PFSK-1 (cell line): ENCODE data around the gene HNRNPU.

Source experiments
- FOXP2 ChIP-seq: optimal IDR thresholded peaks from 2 replicates; pipeline ENCODE3; 2011; ENCODE audit warnings: borderline replicate concordance, control low read depth, inconsistent platforms; ENCODE audit not compliant: insufficient read depth; ENCODE audit errors: extremely low read length, extremely low read depth
- POLR2AphosphoS5 ChIP-seq: IDR thresholded peaks from 2 replicates; pipeline ENCODE4 v1.6.1; 2012; ENCODE audit warnings: low read depth, mild to moderate bottlenecking, control low read depth, low read length, moderate library complexity
- REST ChIP-seq, 2 experiments: IDR thresholded peaks; 2 replicates each; pipeline versions ENCODE4 v1.6.1 to v1.8.0; 2011 to 2012; ENCODE audit warnings: low read depth in 2 of 2, low read length in 2 of 2, control low read depth in 1 of 2, inconsistent platforms in 1 of 2, mild to moderate bottlenecking in 1 of 2, moderate library complexity in 1 of 2; ENCODE audit not compliant: insufficient read depth in 1 of 2
- SIN3A ChIP-seq: IDR thresholded peaks from 2 replicates; pipeline ENCODE4 v1.6.1; 2012; ENCODE audit warnings: mild to moderate bottlenecking, low read length, moderate library complexity, borderline replicate concordance; ENCODE audit not compliant: insufficient read depth
- TAF1 ChIP-seq: IDR thresholded peaks from 2 replicates; pipeline ENCODE4 v1.6.1; 2012; ENCODE audit warnings: low read length, control low read depth, borderline replicate concordance; ENCODE audit not compliant: insufficient read depth

HNRNPU gene

DNA sequence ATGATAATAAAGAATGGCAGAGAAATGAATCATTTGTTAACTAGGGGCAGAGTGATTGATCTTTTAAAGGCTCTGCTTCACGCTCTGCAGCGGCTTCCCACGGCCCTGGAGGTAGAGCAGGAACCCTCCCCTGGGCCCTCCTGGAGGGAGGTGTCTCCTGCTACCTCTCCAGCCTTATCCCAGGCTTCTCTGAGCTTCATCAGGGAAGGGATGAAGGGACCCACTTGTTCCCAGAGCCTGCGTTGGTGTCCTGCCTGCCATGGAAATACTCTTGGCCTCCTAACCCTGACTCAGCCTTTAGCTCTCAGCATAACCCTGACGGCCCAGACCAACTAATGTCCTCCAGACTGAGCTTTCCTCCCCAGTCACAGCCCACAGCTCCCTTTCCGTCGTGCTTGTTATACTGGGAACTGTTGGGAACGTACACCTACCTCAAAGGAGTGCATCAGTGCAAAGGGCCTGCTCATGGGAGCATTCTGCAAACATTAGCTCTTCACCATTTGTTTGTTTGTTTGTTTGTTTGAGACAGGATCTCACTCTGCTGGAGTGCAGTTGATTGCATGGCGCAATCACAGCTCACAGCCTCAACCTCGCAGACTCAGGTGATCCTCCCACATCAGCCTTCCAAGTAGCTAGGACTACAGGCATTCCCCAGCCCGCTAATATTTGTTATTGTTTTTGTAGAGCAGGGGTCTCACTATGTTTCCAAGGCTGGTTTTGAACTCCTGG lies 17.4 kb upstream of the HNRNPU start:
- no peak for TF ChIP-seq SIN3A
- TF ChIP-seq REST (IDR thresholded peaks at IDR 0.05; ENCODE audit: insufficient read depth in 1 of 2, low read depth in 2 of 2, low read length in 2 of 2) = no peak
- TF ChIP-seq TAF1 = no peak
- no peak for TF ChIP-seq POLR2AphosphoS5
- no peak for TF ChIP-seq FOXP2

DNA sequence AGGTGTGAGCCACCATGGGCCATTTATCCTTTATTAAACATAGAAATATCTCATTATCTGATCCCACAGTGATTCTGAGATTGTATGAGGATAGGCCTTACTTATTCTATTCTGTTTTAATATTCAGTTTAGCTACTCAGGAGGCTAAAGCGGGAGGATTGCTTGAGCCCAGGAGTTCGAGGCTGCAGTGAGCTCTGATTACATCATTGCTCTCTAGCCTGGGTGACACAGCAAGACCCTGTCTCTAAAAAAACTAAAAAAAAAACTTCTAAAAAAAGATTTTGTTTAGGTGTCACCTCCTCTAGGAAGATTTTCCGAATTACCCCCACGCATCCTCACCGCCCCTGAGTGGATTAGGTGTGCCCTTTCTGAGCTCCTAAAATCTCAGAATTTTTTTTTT lies 14.3 kb upstream of the HNRNPU start:
- TF ChIP-seq POLR2AphosphoS5 (no peak), FOXP2 (no peak), REST (IDR thresholded peaks at IDR 0.05; ENCODE audit: insufficient read depth in 1 of 2, low read depth in 2 of 2, low read length in 2 of 2) (no peak), SIN3A (no peak)

- no peak for TF ChIP-seq REST (IDR thresholded peaks at IDR 0.05; ENCODE audit: insufficient read depth in 1 of 2, low read depth in 2 of 2, low read length in 2 of 2)
- TF ChIP-seq TAF1 = no peak
- no peak for TF ChIP-seq POLR2AphosphoS5
- TF ChIP-seq SIN3A = no peak
- no peak for TF ChIP-seq FOXP2
These were observed 12.0 kb upstream of the HNRNPU start for GRCh38 chr1:244876228-244876910.

DNA sequence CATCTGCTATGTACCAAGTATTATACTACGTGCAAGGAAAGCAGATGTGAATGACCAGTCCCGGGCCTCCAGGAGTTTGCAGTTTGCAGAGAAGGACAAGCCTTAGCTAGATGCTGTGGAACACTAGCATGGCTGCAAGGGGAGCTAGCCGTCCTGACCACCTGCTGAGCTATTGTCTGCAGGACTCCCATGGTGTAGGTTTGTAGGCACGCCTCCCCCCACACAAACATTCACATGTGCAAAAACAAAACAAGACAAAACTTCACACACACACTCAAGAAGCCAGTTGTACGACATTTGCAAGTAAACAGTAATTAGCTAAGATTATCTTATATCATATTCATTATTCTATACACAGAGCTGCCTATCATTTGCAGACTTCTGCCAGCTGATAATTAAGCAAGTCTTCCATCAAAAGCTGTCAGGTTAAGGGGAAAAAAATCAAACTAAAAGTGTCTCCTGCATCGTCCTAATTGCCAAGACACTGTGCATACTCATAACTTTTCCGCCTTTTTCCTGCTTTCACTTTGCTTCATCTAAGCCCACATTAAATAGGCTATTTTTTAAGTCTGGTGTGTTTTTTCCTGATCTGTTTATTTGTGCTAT lies 10.7 kb upstream of the HNRNPU start:
- no peak for TF ChIP-seq POLR2AphosphoS5
- no peak for TF ChIP-seq REST (IDR thresholded peaks at IDR 0.05; ENCODE audit: insufficient read depth in 1 of 2, low read depth in 2 of 2, low read length in 2 of 2)
- no peak for TF ChIP-seq TAF1
- no peak for TF ChIP-seq FOXP2
- TF ChIP-seq SIN3A = no peak
